ENCODE results near the gene SLC6A20. TPM values are rescaled to one million over a fixed set of nuclear protein-coding genes. Genes with fewer than 3 reads are reported as not detected.
"Not testable (repeated sequence)": the region's sequence is repeated elsewhere in the genome, so short reads cannot be mapped to it uniquely, and the experiment has no call there.

The SLC6A20 gene
- total RNA-seq, 1 donor from 2014 or later: not detected

DNA sequence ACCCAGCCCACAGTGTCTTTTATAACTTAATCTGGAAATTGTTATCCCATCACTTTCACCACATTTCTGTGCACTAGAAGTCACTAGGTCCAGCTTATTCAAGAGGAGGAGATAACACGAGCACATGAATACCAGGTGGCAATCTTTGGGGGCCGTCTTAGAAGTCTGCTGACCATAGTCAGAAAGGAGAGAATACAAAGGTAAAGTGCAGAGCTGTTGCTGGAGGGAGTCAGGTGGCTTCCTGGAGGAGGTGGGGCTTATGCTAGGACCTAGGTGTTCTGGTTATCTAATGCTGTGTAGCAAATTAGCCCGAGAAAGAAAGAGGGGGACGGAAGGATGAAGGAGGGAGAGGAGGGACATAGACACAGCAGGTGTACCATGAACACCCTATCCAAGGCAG, 46.5 kb downstream of the SLC6A20 start:
- no peak overlapping the region for H3K27ac Mint-ChIP-seq (ENCODE audit: unreplicated experiment)
- H3K9me3 Mint-ChIP-seq (ENCODE audit: low read depth): no peaks in the 10 kb centered on the region
- no peaks in the 10 kb centered on the region for H3K27me3 Mint-ChIP-seq (ENCODE audit: low read depth)
- TF ChIP-seq, protein P1, sequence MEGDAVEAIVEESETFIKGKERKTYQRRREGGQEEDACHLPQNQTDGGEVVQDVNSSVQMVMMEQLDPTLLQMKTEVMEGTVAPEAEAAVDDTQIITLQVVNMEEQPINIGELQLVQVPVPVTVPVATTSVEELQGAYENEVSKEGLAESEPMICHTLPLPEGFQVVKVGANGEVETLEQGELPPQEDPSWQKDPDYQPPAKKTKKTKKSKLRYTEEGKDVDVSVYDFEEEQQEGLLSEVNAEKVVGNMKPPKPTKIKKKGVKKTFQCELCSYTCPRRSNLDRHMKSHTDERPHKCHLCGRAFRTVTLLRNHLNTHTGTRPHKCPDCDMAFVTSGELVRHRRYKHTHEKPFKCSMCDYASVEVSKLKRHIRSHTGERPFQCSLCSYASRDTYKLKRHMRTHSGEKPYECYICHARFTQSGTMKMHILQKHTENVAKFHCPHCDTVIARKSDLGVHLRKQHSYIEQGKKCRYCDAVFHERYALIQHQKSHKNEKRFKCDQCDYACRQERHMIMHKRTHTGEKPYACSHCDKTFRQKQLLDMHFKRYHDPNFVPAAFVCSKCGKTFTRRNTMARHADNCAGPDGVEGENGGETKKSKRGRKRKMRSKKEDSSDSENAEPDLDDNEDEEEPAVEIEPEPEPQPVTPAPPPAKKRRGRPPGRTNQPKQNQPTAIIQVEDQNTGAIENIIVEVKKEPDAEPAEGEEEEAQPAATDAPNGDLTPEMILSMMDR (IDR thresholded peaks at IDR 0.05): no peak
- DNase-seq (ENCODE audit: low spot score): no peak
- peaks cover 18% of the 10 kb centered on the region for H3K36me3 Mint-ChIP-seq (ENCODE audit: low read depth)
- H3K4me1 Mint-ChIP-seq (ENCODE audit: low read depth): no peaks in the 10 kb centered on the region
- H3K4me3 Mint-ChIP-seq (ENCODE audit: unreplicated experiment): no peak overlapping the region

DNA sequence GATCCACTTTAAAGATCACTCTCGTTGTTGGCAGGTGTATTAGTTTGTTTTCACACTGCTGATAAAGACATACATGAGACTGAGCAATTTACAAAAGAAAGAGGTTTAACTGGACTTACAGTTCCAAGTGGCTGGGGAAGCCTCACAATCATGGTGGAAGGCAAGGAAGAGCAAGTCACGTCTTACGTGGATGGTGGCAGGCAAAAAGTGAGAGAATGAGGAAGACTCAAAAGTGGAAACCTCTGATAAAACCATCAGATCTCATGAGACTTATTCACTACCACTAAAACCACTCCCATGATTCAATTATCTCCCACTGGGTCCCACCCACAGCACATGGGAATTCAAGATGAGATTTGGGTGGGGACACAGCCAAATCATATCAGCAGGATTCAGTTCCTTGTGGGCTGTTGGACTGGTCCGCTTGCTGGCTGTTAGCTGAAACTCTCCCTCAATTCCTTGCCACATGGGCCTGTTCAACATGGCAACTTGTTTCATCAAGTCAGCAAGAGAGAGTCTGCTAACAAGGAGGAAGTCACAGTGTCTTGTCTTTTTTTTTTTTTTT, 47.2 kb downstream of the SLC6A20 start:
- not testable (repeated sequence) for H3K27ac Mint-ChIP-seq (ENCODE audit: unreplicated experiment); H3K9me3 Mint-ChIP-seq (ENCODE audit: low read depth); H3K4me3 Mint-ChIP-seq (ENCODE audit: unreplicated experiment); H3K27me3 Mint-ChIP-seq (ENCODE audit: low read depth); H3K4me1 Mint-ChIP-seq (ENCODE audit: low read depth); DNase-seq (ENCODE audit: low spot score)
- H3K36me3 Mint-ChIP-seq (ENCODE audit: low read depth): peaks cover 15% of the 10 kb centered on the region

DNA sequence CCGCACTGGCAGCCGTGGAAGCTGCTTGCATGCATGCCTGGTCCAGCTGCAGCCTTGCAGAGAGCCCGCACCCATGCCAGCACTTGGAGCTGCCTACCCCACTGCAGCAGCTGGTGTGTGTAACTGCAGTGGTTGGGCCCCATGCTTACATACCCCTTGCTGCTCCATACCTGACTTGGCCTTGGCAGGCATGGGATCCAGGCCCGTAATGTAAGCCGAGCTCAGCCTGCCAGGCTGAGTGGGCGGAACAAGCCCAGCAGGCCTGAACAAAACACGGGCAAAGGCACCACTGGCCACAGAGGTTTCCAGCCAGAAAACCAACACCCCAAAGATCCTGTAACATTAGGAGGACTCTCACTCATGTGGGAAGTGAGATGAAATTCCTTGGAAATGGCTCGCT, 48.3 kb downstream of the SLC6A20 start:
- no peaks in the 10 kb centered on the region for H3K27me3 Mint-ChIP-seq (ENCODE audit: low read depth)
- peaks cover 9% of the 10 kb centered on the region for H3K36me3 Mint-ChIP-seq (ENCODE audit: low read depth)
- no peak for DNase-seq (ENCODE audit: low spot score)
- H3K4me3 Mint-ChIP-seq (ENCODE audit: unreplicated experiment): no peak overlapping the region
- no peaks in the 10 kb centered on the region for H3K9me3 Mint-ChIP-seq (ENCODE audit: low read depth)
- H3K27ac Mint-ChIP-seq (ENCODE audit: unreplicated experiment): no peak overlapping the region
- TF ChIP-seq, protein P1 (IDR thresholded peaks at IDR 0.05): no peak
- H3K4me1 Mint-ChIP-seq (ENCODE audit: low read depth): no peaks in the 10 kb centered on the region

DNA sequence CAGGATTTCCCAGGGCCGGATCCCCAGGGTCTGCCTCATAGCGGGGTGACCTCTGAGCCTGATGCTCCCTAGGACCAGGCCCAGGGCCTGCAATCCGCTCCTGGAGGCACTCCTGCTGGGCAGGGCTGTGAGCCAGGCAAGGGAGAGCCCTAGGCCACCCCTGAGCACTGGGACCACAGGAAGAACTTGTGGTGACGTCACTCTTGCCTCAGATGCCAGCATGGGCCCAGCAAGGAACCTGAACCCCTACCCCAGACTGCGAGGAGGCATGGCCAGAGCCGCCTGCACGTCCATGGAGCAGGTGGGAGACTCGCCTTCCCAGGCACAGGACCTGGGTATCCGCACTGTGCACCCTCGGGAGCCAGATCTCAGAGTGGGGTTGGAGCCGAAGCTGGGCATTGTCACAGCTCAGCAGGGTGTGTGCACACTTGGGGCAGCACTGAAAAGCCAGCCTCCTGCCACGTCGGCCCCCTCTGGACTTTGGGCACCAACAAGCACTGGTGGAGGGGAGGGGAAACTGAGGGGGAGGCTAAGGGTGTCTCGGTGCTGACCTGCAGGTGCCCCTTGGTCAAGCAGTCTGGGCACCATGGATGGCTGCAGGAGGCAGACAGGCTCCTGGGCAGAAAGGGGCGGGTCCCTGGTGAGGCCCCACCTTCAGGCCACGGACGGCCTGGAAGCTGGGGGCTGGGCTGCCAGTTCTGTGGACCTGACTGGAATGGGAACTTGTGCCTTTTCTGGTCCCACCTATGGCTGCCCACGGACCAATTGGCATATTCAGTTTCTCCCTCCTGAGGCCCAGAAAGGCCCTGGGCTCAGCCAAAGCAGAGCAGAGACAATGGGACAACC, 49.3 kb downstream of the SLC6A20 start:
- Mint-ChIP-seq H3K9me3 (ENCODE audit: low read depth) (no peaks in the 10 kb centered on the region), H3K27ac (ENCODE audit: unreplicated experiment) (no peak overlapping the region), H3K4me3 (ENCODE audit: unreplicated experiment) (no peak overlapping the region), H3K36me3 (ENCODE audit: low read depth) (peaks cover 13% of the 10 kb centered on the region), H3K4me1 (ENCODE audit: low read depth) (no peaks in the 10 kb centered on the region), H3K27me3 (ENCODE audit: low read depth) (no peaks in the 10 kb centered on the region)
- DNase-seq (ENCODE audit: low spot score): no peak
- TF ChIP-seq, protein P1 (IDR thresholded peaks at IDR 0.05): no peak

DNA sequence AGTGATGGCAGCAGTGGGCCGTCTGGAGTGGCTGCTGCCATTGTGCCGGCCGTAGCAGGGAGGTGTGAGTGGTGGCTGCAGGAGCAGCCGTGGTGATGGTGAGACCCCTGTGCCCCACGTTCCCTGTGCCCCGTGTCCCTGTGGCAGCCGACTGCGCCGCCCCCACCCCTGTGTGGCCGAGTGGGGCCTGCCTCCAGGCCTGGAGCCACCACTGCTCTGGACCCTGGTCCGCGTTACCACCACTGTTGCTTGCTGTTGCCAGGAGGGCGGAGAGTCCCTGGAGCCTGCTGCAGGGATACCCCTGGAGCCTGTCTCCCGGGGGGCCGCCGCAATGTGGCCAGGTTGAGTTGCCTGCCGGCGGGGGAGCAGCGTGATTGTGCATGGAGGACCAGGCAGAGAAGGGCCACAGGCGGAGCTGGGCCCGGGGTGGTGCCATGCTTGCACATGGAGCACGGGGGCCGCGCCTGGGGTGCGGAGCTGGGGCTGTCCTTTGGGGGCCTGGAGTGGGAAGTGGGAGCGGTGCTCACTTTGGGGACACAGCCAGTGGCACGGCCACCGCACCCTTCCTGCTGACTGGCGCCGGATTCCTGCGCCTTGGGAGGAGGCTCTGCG, 50.1 kb downstream of the SLC6A20 start:
- DNase-seq (ENCODE audit: low spot score): no peak
- no peak overlapping the region for H3K4me3 Mint-ChIP-seq (ENCODE audit: unreplicated experiment)
- H3K4me1 Mint-ChIP-seq (ENCODE audit: low read depth): no peaks in the 10 kb centered on the region
- TF ChIP-seq, protein P1 (IDR thresholded peaks at IDR 0.05): no peak
- peaks cover 15% of the 10 kb centered on the region for H3K36me3 Mint-ChIP-seq (ENCODE audit: low read depth)
- H3K9me3 Mint-ChIP-seq (ENCODE audit: low read depth): no peaks in the 10 kb centered on the region
- no peaks in the 10 kb centered on the region for H3K27me3 Mint-ChIP-seq (ENCODE audit: low read depth)
- no peak overlapping the region for H3K27ac Mint-ChIP-seq (ENCODE audit: unreplicated experiment)

Measured in chondrocyte (in vitro differentiated cells).